Measurements from ENCODE around the gene PDXP.
A peak's percentile ranks its signal among the peaks of the same experiment; 100 is the strongest.

PDXP gene

DNA sequence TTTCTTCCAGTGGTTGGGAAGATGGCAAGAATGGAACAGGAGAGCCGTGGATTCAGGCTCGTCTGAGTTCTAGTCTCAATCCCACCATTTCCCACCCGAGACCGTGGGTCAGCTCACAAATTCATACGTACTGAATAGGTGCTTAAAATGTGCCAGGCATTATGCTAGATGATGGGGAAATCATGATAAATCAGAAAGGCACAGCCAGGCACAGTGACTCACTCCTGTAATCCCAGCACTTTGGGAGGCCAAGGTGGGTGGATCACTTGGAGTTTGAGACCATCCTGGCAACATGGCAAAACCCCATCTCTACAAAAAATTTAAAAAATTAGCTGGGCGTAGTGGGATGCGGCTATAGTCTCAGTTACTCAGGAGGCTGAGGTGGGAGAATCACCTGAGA lies 45.4 kb downstream of the PDXP start:
- in situ Hi-C loops (cut with MboI; ENCODE audit: low sequenced_read_pairs, unreplicated experiment), result no loop called here
- TF ChIP-seq CTCF (IDR thresholded peaks at IDR 0.05; ENCODE audit: borderline replicate concordance, control extremely low read depth, extremely low read depth, insufficient read depth, missing control alignments), result no peak
- no peak for DNase-seq (ENCODE audit: low spot score)

- in situ Hi-C loops (cut with MboI; ENCODE audit: low sequenced_read_pairs, unreplicated experiment), result no loop called here
- no peak for TF ChIP-seq CTCF (IDR thresholded peaks at IDR 0.05; ENCODE audit: borderline replicate concordance, control extremely low read depth, extremely low read depth, insufficient read depth, missing control alignments)
Observed at GRCh38 chr22:37704645-37705044, 46.1 kb downstream of the PDXP start.

GRCh38 chr22:37705205-37705604 lies 46.7 kb downstream of the PDXP start:
- DNase-seq (ENCODE audit: low spot score), result no peak
- TF ChIP-seq CTCF (IDR thresholded peaks at IDR 0.05; ENCODE audit: borderline replicate concordance, control extremely low read depth, extremely low read depth, insufficient read depth, missing control alignments), result no peak
- in situ Hi-C loops (cut with MboI; ENCODE audit: low sequenced_read_pairs, unreplicated experiment), result no loop called here

More at GRCh38 chr22:37704645-37705044, 46.1 kb downstream of the PDXP start:
- no peak for DNase-seq (ENCODE audit: low spot score)

DNA sequence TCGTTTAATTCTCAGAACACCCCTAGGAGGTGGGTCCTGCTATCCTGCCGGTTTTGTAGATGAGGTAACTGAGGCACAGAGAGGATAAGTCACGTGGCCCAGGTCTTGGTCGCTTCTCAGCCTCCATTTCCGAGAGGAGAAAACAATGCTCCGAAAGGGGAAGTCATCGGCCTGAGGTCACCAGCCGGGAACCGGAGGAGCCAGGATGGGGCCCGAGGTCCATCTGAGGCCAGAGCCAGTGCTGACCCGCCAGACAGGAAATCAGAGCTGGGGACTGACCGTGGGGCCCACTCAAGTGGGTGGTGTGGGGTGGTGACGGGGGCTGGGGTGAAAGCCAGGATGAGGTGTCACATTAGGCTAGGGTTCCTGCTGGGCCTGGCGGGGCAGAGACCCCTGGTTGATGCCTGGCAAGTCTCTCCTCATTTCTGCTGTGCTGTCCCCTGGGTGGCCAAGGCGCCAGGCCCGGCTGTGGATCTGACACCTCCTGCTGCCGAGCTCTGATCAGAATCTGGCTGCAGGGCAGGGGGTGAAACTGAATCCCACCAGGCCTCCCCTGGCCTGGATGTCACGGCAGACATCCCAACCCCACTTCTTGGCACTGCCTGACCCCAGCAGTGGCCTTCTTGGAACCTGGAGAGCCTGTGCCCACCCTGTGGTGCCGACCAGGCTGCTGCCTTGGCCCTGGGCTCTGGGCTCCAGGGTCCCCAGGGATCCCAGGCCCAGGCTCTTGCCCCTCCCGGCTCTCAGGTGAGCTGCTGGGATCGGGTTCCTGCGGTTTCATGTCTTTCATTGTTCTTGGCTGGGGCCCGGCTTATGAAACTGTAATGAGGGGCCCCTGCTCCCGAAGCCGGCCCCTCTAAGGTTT lies 50.3 kb downstream of the PDXP start:
- in situ Hi-C loops (cut with MboI; ENCODE audit: low sequenced_read_pairs, unreplicated experiment), result no loop called here
- peak; percentile 26 for DNase-seq (ENCODE audit: low spot score)
- TF ChIP-seq CTCF (IDR thresholded peaks at IDR 0.05; ENCODE audit: borderline replicate concordance, control extremely low read depth, extremely low read depth, insufficient read depth, missing control alignments), result no peak

- in situ Hi-C loops (cut with MboI; ENCODE audit: low sequenced_read_pairs, unreplicated experiment), result no loop called here
- no peak for TF ChIP-seq CTCF (IDR thresholded peaks at IDR 0.05; ENCODE audit: borderline replicate concordance, control extremely low read depth, extremely low read depth, insufficient read depth, missing control alignments)
- DNase-seq (ENCODE audit: low spot score), result no peak
Observed at GRCh38 chr22:37709445-37709765, 50.9 kb downstream of the PDXP start.

DNA sequence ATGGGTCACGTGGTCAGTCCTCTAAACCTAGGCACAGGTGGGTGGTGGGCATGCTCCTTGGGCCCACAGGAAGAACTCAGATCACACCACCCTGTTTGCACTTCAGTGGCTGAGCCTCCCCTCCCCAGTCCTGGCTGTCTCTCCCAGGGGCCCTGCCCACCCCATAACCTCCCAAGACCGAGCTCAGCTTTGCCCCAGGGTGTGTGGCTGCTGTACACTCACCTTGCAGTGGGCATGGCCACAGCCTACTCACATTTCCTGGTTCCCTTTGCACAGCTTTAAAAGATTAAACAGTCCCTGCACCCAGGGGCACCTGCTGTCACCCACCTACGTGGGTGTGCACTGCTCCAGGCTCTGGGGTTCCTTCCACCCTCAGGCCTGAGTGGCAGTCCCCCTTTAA lies 52.2 kb downstream of the PDXP start:
- TF ChIP-seq CTCF (IDR thresholded peaks at IDR 0.05; ENCODE audit: borderline replicate concordance, control extremely low read depth, extremely low read depth, insufficient read depth, missing control alignments), result no peak
- no peak for DNase-seq (ENCODE audit: low spot score)
- in situ Hi-C loops (cut with MboI; ENCODE audit: low sequenced_read_pairs, unreplicated experiment), result no loop called here

Data from GM13976 (cell line).